Endothelial cell of umbilical vein (primary cell): ENCODE measurements around the gene NPPB. TPM values are rescaled to one million over a fixed set of nuclear protein-coding genes. Genes with fewer than 3 reads are reported as not detected.

Experiments used
- BruUV-seq: library from RNA; stranded (reverse); fragments of 400-500 nt; replicated peaks from 2 replicates; lab custom pipeline; 2021; lab: Mats Ljungman, UMichigan
- CTCF ChIA-PET: fragments of 300-600, 350-600 bp; sonication (Branson Sonifier 250); formaldehyde crosslinking; loops from one replicate; lab custom pipeline; 2021; ENCODE audit warnings: antibody characterized with exemption, inconsistent platforms; lab: Charles Lee
- POLR2A ChIA-PET: fragments of 300-600, 350-600 bp; sonication (Branson Sonifier 250); formaldehyde crosslinking; loops from one replicate; lab custom pipeline; 2021; ENCODE audit warnings: antibody characterized with exemption, inconsistent platforms; lab: Charles Lee
- DNase-seq: peaks from one replicate; pipeline ENCODE4 v3.0.0-alpha.2; 2011; ENCODE audit warnings: low read depth, low spot score
- FAIRE-seq: peaks from 2 replicates; lab custom pipeline; 2011; peaks lifted over from hg19 to GRCh38; lab: Jason Lieb, UNC
- H2AFZ ChIP-seq: 2 replicates; pipeline ENCODE4 v1.6.0; 2012; ENCODE audit warnings: low read depth, low read length, control low read depth, inconsistent platforms
- H3K27ac ChIP-seq: 2 replicates; pipeline ENCODE4 v1.5.1; 2011; ENCODE audit warnings: low read depth, mild to moderate bottlenecking, control low read depth, low read length, moderate library complexity; ENCODE audit not compliant: insufficient read depth
- H3K27me3 ChIP-seq, 2 experiments: 2 replicates each; pipeline versions ENCODE4 v1.6.0 to v1.6.1; 2011; ENCODE audit warnings: low read length in 2 of 2, mixed read lengths in 1 of 2; ENCODE audit not compliant: control insufficient read depth in 2 of 2, insufficient read depth in 2 of 2
- H3K36me3 ChIP-seq, 2 experiments: 2 replicates in 1 of 2; 3 replicates in 1 of 2; pipeline ENCODE4 v1.5.1; 2011; ENCODE audit warnings: low read length in 2 of 2, mild to moderate bottlenecking in 1 of 2, moderate library complexity in 1 of 2; ENCODE audit not compliant: control insufficient read depth in 2 of 2, insufficient read depth in 2 of 2; ENCODE audit errors: extremely low read depth in 1 of 2
- H3K4me1 ChIP-seq: 3 replicates; pipeline ENCODE4 v1.5.1; 2011; ENCODE audit warnings: mild to moderate bottlenecking, low read length; ENCODE audit not compliant: control insufficient read depth, insufficient read depth; ENCODE audit errors: extremely low read depth
- H3K4me2 ChIP-seq: 2 replicates; pipeline ENCODE4 v1.6.1; 2011; ENCODE audit warnings: low read length, control low read depth, mixed read lengths; ENCODE audit not compliant: insufficient read depth
- H3K4me3 ChIP-seq, 3 experiments: fragments of 200-600 bp in 1 of 3; sonication (generic), shearing (Covaris generic) in 1 of 3; replicated peaks in 1 of 3; 2 replicates each; pipeline ENCODE4 v1.5.1; 2011 to 2016; ENCODE audit warnings: control low read depth in 3 of 3, low read length in 3 of 3, mild to moderate bottlenecking in 2 of 3, inconsistent platforms in 1 of 3, low read depth in 1 of 3, moderate library complexity in 1 of 3; ENCODE audit not compliant: insufficient read depth in 1 of 3
- H3K79me2 ChIP-seq: 2 replicates; pipeline ENCODE4 v1.6.0; 2012; ENCODE audit warnings: low read length, inconsistent platforms; ENCODE audit not compliant: control insufficient read depth, insufficient read depth
- H3K9ac ChIP-seq: replicated peaks from 2 replicates; pipeline ENCODE3; 2011; ENCODE audit warnings: low read length, control low read depth; ENCODE audit not compliant: insufficient read depth; ENCODE audit errors: extremely low read depth
- H3K9me1 ChIP-seq: replicated peaks from 3 replicates; pipeline ENCODE4 v1.6.0; 2011; ENCODE audit warnings: mild to moderate bottlenecking, low read length; ENCODE audit not compliant: control insufficient read depth, insufficient read depth; ENCODE audit errors: extremely low read depth
- H3K9me3 ChIP-seq: replicated peaks from 2 replicates; pipeline ENCODE4 v1.5.1; 2012; ENCODE audit warnings: low read length, inconsistent platforms; ENCODE audit not compliant: control insufficient read depth, insufficient read depth
- H4K20me1 ChIP-seq: replicated peaks from 2 replicates; pipeline ENCODE3; 2011; ENCODE audit warnings: mild to moderate bottlenecking, low read length; ENCODE audit not compliant: control insufficient read depth, insufficient read depth; ENCODE audit errors: extremely low read depth
- EZH2 ChIP-seq: IDR thresholded peaks from 2 replicates; pipeline ENCODE4 v1.6.1; 2012; ENCODE audit warnings: borderline replicate concordance, low read depth, mild to moderate bottlenecking, moderate library complexity, low read length, inconsistent platforms; ENCODE audit not compliant: severe bottlenecking
- FOS ChIP-seq: IDR thresholded peaks from 2 replicates; pipeline ENCODE4 v1.6.1; 2011; ENCODE audit warnings: mild to moderate bottlenecking, low read length, moderate library complexity, borderline replicate concordance; ENCODE audit not compliant: insufficient read depth
- GATA2 ChIP-seq: IDR thresholded peaks from 2 replicates; pipeline ENCODE4 v1.7.0; 2011; ENCODE audit warnings: low read depth, mild to moderate bottlenecking, moderate library complexity, mixed read lengths, low read length; ENCODE audit not compliant: insufficient read length, insufficient read depth
- JUN ChIP-seq: IDR thresholded peaks from 2 replicates; pipeline ENCODE4 v1.6.1; 2011; ENCODE audit warnings: borderline replicate concordance, low read depth; ENCODE audit not compliant: insufficient read length, insufficient read depth
- MYC ChIP-seq: IDR thresholded peaks from one replicate; pipeline ENCODE4 v1.6.1; 2011; ENCODE audit warnings: mild to moderate bottlenecking, low read depth, low read length
- POLR2A ChIP-seq: IDR thresholded peaks from 2 replicates; pipeline ENCODE4 v1.6.1; 2012; ENCODE audit warnings: low read depth, mild to moderate bottlenecking, control low read depth, low read length
- POLR2AphosphoS5 ChIP-seq: IDR thresholded peaks from 2 replicates; pipeline ENCODE4 v1.6.1; 2012; ENCODE audit warnings: low read depth, mild to moderate bottlenecking, control low read depth, low read length, moderate library complexity; ENCODE audit not compliant: insufficient read depth
- dilution Hi-C: fragments of 300-500 bp; cut with MboI; formaldehyde crosslinking; loops from one replicate; pipeline ENCODE4 v1.15.0; 2019; ENCODE audit warnings: low sequenced_read_pairs; ENCODE audit not compliant: extremely low pct_ligation_motif_present
- intact Hi-C: fragments of 100-400 bp; cut with micrococcal nuclease; formaldehyde crosslinking; loops from one replicate; pipeline ENCODE4 v1.10.0; 2022
- polyA plus RNA-seq, 4 experiments: library from polyadenylated mRNA; depleted of rRNA in 3 of 4; stranded (reverse) in 3 of 4; unstranded in 1 of 4; fragments of >200 nt; gene quantifications; 2 replicates each; pipeline versions ENCODE4 v1.2.1 to v1.2.3, GENCODE V29; 2011 to 2012; ENCODE audit warnings: missing spikeins in 1 of 4
- total RNA-seq: library from RNA; stranded (reverse); gene quantifications from 2 replicates; pipeline ENCODE4 v1.2.3, GENCODE V29; 2021
- TF ChIP-seq, protein P1 (sequence below): IDR thresholded peaks from 2 replicates; pipeline ENCODE4 v1.6.1; 2011; ENCODE audit not compliant: insufficient read depth, insufficient read length
- TF ChIP-seq, protein P2 (sequence below), 2 donors: IDR thresholded peaks; 1 replicate in 1 of 2; 2 replicates in 1 of 2; pipeline ENCODE4 v1.5.1; 2011; ENCODE audit warnings: low read length in 2 of 2, mild to moderate bottlenecking in 2 of 2, moderate library complexity in 2 of 2, control low read depth in 1 of 2, inconsistent platforms in 1 of 2, low read depth in 1 of 2; ENCODE audit not compliant: insufficient read depth in 1 of 2; ENCODE audit errors: extremely low read depth in 1 of 2

The NPPB gene
- total and polyA plus RNA-seq, 2 donors (not counting 3 experiments of a cell fraction or from before 2014, with no cell fraction given) = not detected

DNA sequence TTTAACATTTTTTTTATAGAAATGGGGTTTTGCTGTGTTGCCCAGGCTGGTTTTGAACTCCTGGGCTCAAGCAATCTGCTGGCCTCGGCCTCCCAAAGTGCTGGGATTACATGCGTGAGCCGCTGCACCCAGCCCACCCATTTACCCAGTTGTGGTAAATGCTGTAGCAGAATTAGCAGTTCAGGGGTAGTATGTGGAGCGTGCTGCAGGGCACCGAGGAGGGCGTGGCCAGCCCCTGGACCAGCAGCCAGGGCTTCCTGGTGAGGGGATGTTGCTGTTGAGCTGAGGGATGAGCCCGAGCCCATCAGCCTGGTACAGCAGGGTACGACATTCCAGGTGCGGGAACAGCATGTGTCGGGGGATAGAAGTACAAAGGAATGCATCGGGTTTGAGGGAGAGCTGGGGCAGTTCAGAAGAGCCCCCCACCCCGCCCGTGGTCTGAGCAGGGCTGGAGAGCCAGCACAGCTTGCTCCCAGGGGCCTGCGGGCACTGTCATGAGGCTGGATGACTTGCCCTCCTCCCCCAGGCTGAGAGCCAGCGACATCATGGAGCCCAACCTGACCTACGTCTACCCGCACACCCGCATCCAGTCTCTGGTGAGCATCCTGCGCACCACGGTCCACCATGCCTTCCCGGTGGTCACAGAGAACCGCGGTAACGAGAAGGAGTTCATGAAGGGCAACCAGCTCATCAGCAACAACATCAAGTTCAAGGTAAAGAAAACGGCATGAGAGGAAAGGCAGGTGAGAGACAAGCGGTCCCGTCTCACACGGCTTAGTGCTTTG, 23.1 kb downstream of the NPPB start:
- Histone ChIP-seq H3K9ac (no peak overlapping the region), H3K4me2 (no peak overlapping the region), H4K20me1 (no peaks in the 10 kb centered on the region), H3K36me3 (peaks cover 14 to 64% of the 10 kb centered on the region in 2 experiments), H3K4me3 (no peak overlapping the region), H3K4me1 (no peaks in the 10 kb centered on the region), H3K79me2 (no peaks in the 10 kb centered on the region), H3K9me1 (no peaks in the 10 kb centered on the region), H3K9me3 (no peaks in the 10 kb centered on the region), H3K27me3 (no peaks in the 10 kb centered on the region), H2AFZ (no peak overlapping the region), H3K27ac (no peak overlapping the region)
- ChIA-PET POLR2A (interaction anchor here (2.0 kb wide), 1 partner anchor 73 kb away, joined by 6 read pairs; no protein-coding TSS in a partner anchor), CTCF (interaction anchor here (1.3 kb wide), 1 partner anchor 138 kb away, joined by 4 read pairs; no protein-coding TSS in a partner anchor)
- TF ChIP-seq EZH2 (no peak), MYC (no peak), GATA2 (no peak), POLR2A (no peak), JUN (no peak), FOS (no peak), POLR2AphosphoS5 (no peak)
- TF ChIP-seq, protein P1, sequence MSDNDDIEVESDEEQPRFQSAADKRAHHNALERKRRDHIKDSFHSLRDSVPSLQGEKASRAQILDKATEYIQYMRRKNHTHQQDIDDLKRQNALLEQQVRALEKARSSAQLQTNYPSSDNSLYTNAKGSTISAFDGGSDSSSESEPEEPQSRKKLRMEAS = no peak
- TF ChIP-seq, protein P2, sequence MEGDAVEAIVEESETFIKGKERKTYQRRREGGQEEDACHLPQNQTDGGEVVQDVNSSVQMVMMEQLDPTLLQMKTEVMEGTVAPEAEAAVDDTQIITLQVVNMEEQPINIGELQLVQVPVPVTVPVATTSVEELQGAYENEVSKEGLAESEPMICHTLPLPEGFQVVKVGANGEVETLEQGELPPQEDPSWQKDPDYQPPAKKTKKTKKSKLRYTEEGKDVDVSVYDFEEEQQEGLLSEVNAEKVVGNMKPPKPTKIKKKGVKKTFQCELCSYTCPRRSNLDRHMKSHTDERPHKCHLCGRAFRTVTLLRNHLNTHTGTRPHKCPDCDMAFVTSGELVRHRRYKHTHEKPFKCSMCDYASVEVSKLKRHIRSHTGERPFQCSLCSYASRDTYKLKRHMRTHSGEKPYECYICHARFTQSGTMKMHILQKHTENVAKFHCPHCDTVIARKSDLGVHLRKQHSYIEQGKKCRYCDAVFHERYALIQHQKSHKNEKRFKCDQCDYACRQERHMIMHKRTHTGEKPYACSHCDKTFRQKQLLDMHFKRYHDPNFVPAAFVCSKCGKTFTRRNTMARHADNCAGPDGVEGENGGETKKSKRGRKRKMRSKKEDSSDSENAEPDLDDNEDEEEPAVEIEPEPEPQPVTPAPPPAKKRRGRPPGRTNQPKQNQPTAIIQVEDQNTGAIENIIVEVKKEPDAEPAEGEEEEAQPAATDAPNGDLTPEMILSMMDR (IDR thresholded peaks at IDR 0.05; ENCODE audit: extremely low read depth in 1 of 2, insufficient read depth in 1 of 2, low read depth in 1 of 2, low read length in 2 of 2) = no peak
- dilution Hi-C loops = no loop called here
- no TSS peak for BruUV-seq
- intact Hi-C loops = no loop called here
- DNase-seq (no peak), FAIRE-seq (no peak)
